HCT116 (cell line): Measurements from ENCODE around the gene SLC22A4. TPM values are rescaled to one million over a fixed set of nuclear protein-coding genes. Genes with fewer than 3 reads are reported as not detected.

Experiments
- ATAC-seq: fragments of 200-7000 bp; cut with Tn5 transposase; 2 replicates; pipeline ENCODE4 v1.9.1; 2020; ENCODE audit warnings: mild to moderate bottlenecking, moderate library complexity
- BruUV-seq: library from RNA; stranded (reverse); fragments of 400-500 nt; replicated peaks from 2 replicates; lab custom pipeline; 2021; lab: Mats Ljungman, UMichigan
- CTCF ChIA-PET: fragments of 300-600 bp; sonication (Branson Sonifier 250); formaldehyde crosslinking; loops from one replicate; lab custom pipeline; 2021; ENCODE audit warnings: antibody characterized with exemption; lab: Charles Lee
- POLR2A ChIA-PET: fragments of 300-600, 350-600 bp; sonication (Branson Sonifier 250); formaldehyde crosslinking; loops from one replicate; lab custom pipeline; 2021; ENCODE audit warnings: antibody characterized with exemption; lab: Charles Lee
- RAD21 ChIA-PET, 2 experiments: fragments of 300-600 bp; sonication (Branson Sonifier 250); formaldehyde crosslinking; loops; one replicate each; lab custom pipeline; 2023; ENCODE audit warnings: low total read pairs in 2 of 2; ENCODE audit not compliant: uncharacterized antibody in 2 of 2, unreplicated experiment in 2 of 2, low non-redundant PET in 1 of 2; lab: Charles Lee
- DNase-seq: peaks from one replicate; pipeline ENCODE4 v3.0.0-alpha.2; 2010; ENCODE audit warnings: low read depth, low spot score
- H2AFZ ChIP-seq: fragments of 200-600 bp; shearing (Covaris generic), sonication (generic); 2 replicates; pipeline ENCODE4 v1.6.1; 2017; ENCODE audit warnings: low read depth, mixed run types, mixed read lengths, antibody characterized with exemption, low read length; ENCODE audit not compliant: poor library complexity, severe bottlenecking
- H3K27ac ChIP-seq: 2 replicates; pipeline ENCODE4 v1.5.1; 2012; ENCODE audit warnings: low read depth, low read length
- H3K27me3 ChIP-seq: fragments of 200-600 bp; sonication (generic); 2 replicates; pipeline ENCODE4 v1.6.1; 2016; ENCODE audit warnings: mixed run types, low read length, mixed read lengths; ENCODE audit not compliant: insufficient read depth
- H3K36me3 ChIP-seq, 2 experiments: fragments of 200-500 bp in 1 of 2; fragments of 200-600 bp in 1 of 2; sonication (Bioruptor generic) in 1 of 2; sonication (generic) in 1 of 2; 2 replicates each; pipeline versions ENCODE4 v1.5.1 to v1.6.1; 2014 to 2016; ENCODE audit warnings: low read length in 2 of 2, inconsistent platforms in 1 of 2, mixed read lengths in 1 of 2, mixed run types in 1 of 2; ENCODE audit not compliant: insufficient read depth in 2 of 2, control insufficient read depth in 1 of 2
- H3K4me1 ChIP-seq, 2 experiments: fragments of 200-600 bp in 1 of 2; sonication (generic) in 1 of 2; 2 replicates each; pipeline versions ENCODE4 v1.5.1 to v1.6.1; 2012 to 2017; ENCODE audit warnings: low read length in 2 of 2, inconsistent platforms in 1 of 2, mild to moderate bottlenecking in 1 of 2, mixed read lengths in 1 of 2, mixed run types in 1 of 2, moderate library complexity in 1 of 2; ENCODE audit not compliant: insufficient read depth in 2 of 2, control insufficient read depth in 1 of 2
- H3K4me2 ChIP-seq: fragments of 200-600 bp; sonication (generic); 2 replicates; pipeline ENCODE4 v1.6.1; 2017; ENCODE audit warnings: mixed run types, low read length, mixed read lengths
- H3K4me3 ChIP-seq, 2 experiments: fragments of 200-600 bp in 1 of 2; sonication (generic) in 1 of 2; replicated peaks in 1 of 2; 2 replicates each; pipeline ENCODE4 v1.5.1; 2011 to 2016; ENCODE audit warnings: low read length in 2 of 2, control low read depth in 1 of 2, low read depth in 1 of 2, mild to moderate bottlenecking in 1 of 2, mixed read lengths in 1 of 2, mixed run types in 1 of 2
- H3K79me2 ChIP-seq: fragments of 200-600 bp; sonication (generic); 2 replicates; pipeline ENCODE4 v1.6.1; 2017; ENCODE audit warnings: mild to moderate bottlenecking, mixed run types, low read length, moderate library complexity, mixed read lengths; ENCODE audit not compliant: insufficient read depth
- H3K9ac ChIP-seq: fragments of 200-600 bp; sonication (generic); 2 replicates; pipeline ENCODE4 v1.6.1; 2016; ENCODE audit warnings: low read length, mixed read lengths
- H3K9me2 ChIP-seq: fragments of 200-600 bp; sonication (generic), shearing (Covaris generic); 2 replicates; pipeline ENCODE4 v1.6.1; 2017; ENCODE audit warnings: mixed run types, mild to moderate bottlenecking, moderate library complexity; ENCODE audit not compliant: insufficient read depth
- H3K9me3 ChIP-seq, 2 experiments: fragments of 200-500 bp in 1 of 2; fragments of 200-600 bp in 1 of 2; sonication (Bioruptor generic) in 1 of 2; sonication (generic) in 1 of 2; 2 replicates each; pipeline ENCODE4 v1.6.1; 2014 to 2017; ENCODE audit warnings: low read length in 2 of 2, mixed read lengths in 2 of 2, inconsistent platforms in 1 of 2, low read depth in 1 of 2, mild to moderate bottlenecking in 1 of 2, mixed run types in 1 of 2, moderate library complexity in 1 of 2; ENCODE audit not compliant: control insufficient read depth in 1 of 2, insufficient read depth in 1 of 2
- H4K20me1 ChIP-seq: fragments of 200-600 bp; sonication (generic), shearing (Covaris generic); 2 replicates; pipeline ENCODE4 v1.6.1; 2017; ENCODE audit warnings: mixed run types, mild to moderate bottlenecking, moderate library complexity; ENCODE audit not compliant: insufficient read depth
- ATF3 ChIP-seq: IDR thresholded peaks from 2 replicates; pipeline ENCODE4 v1.6.1; 2012
- EGR1 ChIP-seq: IDR thresholded peaks from 2 replicates; pipeline ENCODE4 v1.6.1; 2012; ENCODE audit warnings: low read depth
- POLR2A ChIP-seq: IDR thresholded peaks from 2 replicates; pipeline ENCODE4 v1.7.0; 2011; ENCODE audit warnings: borderline replicate concordance; ENCODE audit not compliant: insufficient read depth, insufficient read length; ENCODE audit errors: extremely low read depth
- POLR2AphosphoS5 ChIP-seq: IDR thresholded peaks from 2 replicates; pipeline ENCODE4 v1.6.1; 2011; ENCODE audit warnings: mild to moderate bottlenecking, low read depth, low read length, moderate library complexity
- SIN3A ChIP-seq: IDR thresholded peaks from 2 replicates; pipeline ENCODE4 v1.6.1; 2012; ENCODE audit warnings: low read depth
- YY1 ChIP-seq: IDR thresholded peaks from 2 replicates; pipeline ENCODE4 v1.6.1; 2011; ENCODE audit warnings: low read length, low read depth, moderate library complexity, mild to moderate bottlenecking; ENCODE audit not compliant: insufficient replicate concordance; ENCODE audit errors: extremely low read depth
- ZBTB33 ChIP-seq: IDR thresholded peaks from 2 replicates; pipeline ENCODE4 v1.6.1; 2011; ENCODE audit warnings: mild to moderate bottlenecking, low read length, moderate library complexity; ENCODE audit not compliant: insufficient replicate concordance; ENCODE audit errors: extremely low read depth
- intact Hi-C: fragments of 100-400 bp; cut with micrococcal nuclease; formaldehyde crosslinking; loops from 2 replicates; pipeline ENCODE4 v1.10.0; 2022
- total RNA-seq: library from RNA; stranded (reverse); gene quantifications from one replicate; pipeline ENCODE4 v1.2.1, GENCODE V29; 2021; ENCODE audit not compliant: unreplicated experiment

Gene SLC22A4
- total RNA-seq, 1 experiment from 2014 or later: 0.59 TPM

GRCh38 chr5:132334812-132335211 lies 40.6 kb downstream of the SLC22A4 start (continued):
- no peak for TF ChIP-seq ZBTB33

- no peak for TF ChIP-seq ATF3
- TF ChIP-seq POLR2A: no peak
- no peak for TF ChIP-seq SIN3A
- no peak for TF ChIP-seq EGR1
- no peak for TF ChIP-seq POLR2AphosphoS5
- TF ChIP-seq YY1: no peak
- no TSS peak for BruUV-seq
- POLR2A ChIA-PET: no interaction called here
- no peaks in the 10 kb centered on the region for H3K79me2 ChIP-seq
- RAD21 ChIA-PET: no interaction called here
- intact Hi-C loops: no loop called here
- DNase-seq: no peak
- H3K9me3 ChIP-seq: no peaks in the 10 kb centered on the region
- no peaks in the 10 kb centered on the region for H3K27me3 ChIP-seq
- H3K4me2 ChIP-seq: no peak overlapping the region
- no peak overlapping the region for H3K27ac ChIP-seq
- no peaks in the 10 kb centered on the region for H4K20me1 ChIP-seq
- H2AFZ ChIP-seq: no peak overlapping the region
- H3K36me3 ChIP-seq: no peaks in the 10 kb centered on the region
- ATAC-seq: no peak
- no peaks in the 10 kb centered on the region for H3K9me2 ChIP-seq
- no peak overlapping the region for H3K4me3 ChIP-seq
- H3K4me1 ChIP-seq: no peaks in the 10 kb centered on the region
- no peak overlapping the region for H3K9ac ChIP-seq
- CTCF ChIA-PET: no interaction called here
Measured at GRCh38 chr5:132335402-132335801, 41.2 kb downstream of the SLC22A4 start.
